Subcutaneous adipose tissue (tissue), 4 donors: Measurements from ENCODE around the gene DHH. TPM values are rescaled to one million over a fixed set of nuclear protein-coding genes. Genes with fewer than 3 reads are reported as not detected.

Experiments used
- total RNA-seq, 4 donors: library from RNA; depleted of rRNA; stranded (reverse); fragments of >200 nt; gene quantifications; one replicate each; pipeline ENCODE4 v1.1.0, GENCODE V29; 2016
- TF ChIP-seq, protein P1 (sequence below): fragments of 450-650 bp; IDR thresholded peaks from one replicate; pipeline ENCODE4 v1.5.1; 2016; ENCODE audit warnings: low read depth, mild to moderate bottlenecking, control low read depth, antibody characterized with exemption, moderate library complexity

The DHH gene
- total RNA-seq, 4 donors from 2014 or later: 0.34 to 1.9 (median 0.46) TPM

- TF ChIP-seq, protein P1, sequence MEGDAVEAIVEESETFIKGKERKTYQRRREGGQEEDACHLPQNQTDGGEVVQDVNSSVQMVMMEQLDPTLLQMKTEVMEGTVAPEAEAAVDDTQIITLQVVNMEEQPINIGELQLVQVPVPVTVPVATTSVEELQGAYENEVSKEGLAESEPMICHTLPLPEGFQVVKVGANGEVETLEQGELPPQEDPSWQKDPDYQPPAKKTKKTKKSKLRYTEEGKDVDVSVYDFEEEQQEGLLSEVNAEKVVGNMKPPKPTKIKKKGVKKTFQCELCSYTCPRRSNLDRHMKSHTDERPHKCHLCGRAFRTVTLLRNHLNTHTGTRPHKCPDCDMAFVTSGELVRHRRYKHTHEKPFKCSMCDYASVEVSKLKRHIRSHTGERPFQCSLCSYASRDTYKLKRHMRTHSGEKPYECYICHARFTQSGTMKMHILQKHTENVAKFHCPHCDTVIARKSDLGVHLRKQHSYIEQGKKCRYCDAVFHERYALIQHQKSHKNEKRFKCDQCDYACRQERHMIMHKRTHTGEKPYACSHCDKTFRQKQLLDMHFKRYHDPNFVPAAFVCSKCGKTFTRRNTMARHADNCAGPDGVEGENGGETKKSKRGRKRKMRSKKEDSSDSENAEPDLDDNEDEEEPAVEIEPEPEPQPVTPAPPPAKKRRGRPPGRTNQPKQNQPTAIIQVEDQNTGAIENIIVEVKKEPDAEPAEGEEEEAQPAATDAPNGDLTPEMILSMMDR: no peak
Observed at GRCh38 chr12:49098703-49099102, 4.1 kb upstream of the DHH start.

DNA sequence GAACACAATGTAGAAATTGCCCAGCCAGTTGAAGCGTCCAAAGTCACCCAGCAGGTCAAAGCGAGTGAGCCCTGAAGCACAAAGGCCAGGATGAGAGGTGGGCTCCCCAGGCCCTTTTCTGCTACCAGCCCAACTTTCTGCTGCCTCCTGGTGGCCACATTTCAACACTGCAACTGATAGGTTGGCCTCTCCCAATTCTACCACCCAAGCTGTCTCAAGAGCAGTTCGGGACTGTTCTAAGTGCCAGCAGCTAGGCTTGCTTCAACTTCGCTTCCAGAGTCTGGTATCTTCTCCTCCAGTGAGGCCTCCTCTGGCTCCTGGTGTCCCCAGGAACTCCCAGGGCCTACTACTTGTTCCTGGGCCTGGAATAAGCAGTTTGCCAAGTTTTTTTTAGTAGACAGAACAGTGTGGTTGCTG, 3.4 kb upstream of the DHH start:
- TF ChIP-seq, protein P1: no peak

DNA sequence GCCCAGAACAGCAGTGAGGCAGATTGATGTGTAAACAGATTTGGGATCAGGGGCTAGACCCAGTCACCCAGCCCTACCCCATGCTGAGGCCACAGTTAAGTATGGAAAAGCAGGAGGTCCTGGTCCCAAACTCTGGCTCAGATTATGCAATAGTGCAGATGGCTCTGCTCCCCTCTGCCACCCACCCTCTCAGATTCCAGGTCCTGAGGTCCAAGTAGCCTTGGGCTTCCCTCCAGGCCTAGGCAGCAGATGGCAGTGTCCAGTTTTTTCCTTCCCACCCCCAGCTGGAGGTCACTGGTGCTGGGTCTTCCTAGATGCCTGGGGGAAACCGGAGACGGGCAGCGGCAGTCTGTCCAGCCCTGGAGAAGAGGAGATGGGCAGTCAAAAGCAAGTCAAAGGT, 2.8 kb upstream of the DHH start:
- TF ChIP-seq, protein P1: no peak

DNA sequence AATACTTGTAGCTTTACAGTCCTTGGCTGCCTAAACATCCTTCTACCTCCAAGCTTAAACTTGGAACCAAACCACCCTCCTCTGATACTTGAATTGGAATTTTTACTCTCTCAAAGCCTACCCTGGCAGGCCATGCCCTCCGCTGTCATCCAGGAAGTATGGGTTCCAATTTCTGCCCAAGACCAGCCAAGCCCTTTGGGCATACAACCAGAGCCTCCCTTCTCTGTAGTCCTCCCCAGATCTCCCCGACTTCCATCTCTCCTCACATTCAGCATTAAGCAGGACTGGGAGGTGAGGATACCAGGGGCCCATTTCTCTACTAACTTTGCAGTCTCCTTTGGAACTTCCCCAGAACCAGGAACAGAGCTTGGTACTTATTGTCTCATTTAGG, 369 bp upstream of the DHH start:
- TF ChIP-seq, protein P1: no peak

DNA sequence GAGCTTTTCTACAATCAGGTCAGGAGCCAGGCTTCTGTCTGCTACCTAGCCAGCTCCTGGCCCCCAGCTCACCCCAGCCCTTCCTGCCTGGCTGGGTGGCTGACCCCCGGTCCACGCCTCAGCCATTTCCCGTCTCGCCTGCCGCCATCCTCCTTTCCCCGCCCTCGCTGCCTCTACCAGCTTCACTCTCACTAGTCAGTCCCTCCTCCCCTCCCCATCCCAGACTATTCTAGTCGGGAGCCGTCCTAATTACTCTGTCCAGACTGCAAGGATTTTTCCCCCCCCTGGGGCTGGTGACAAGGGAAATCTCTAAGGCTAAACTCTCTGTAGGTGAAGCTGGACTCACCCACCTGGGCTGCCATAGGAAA, 825 bp downstream of the DHH start:
- TF ChIP-seq, protein P1: no peak

GRCh38 chr12:49092816-49093406, 1.7 kb downstream of the DHH start:
- TF ChIP-seq, protein P1: no peak

GRCh38 chr12:49092086-49092815, 2.4 kb downstream of the DHH start:
- TF ChIP-seq, protein P1: no peak
